ENCODE results near the gene RAC3.

GRCh38 chr17:82082456-82082855, 51.0 kb downstream of the RAC3 start:
- TF ChIP-seq EP300 (IDR thresholded peaks at IDR 0.05) (no peak), CTCF (IDR thresholded peaks at IDR 0.05) (no peak), POLR2A (IDR thresholded peaks at IDR 0.05) (no peak)

All from tibial nerve (tissue), 4 donors.